Lung (tissue), 12 donors: Measurements from ENCODE around the gene CMKLR1. TPM values are rescaled to one million over a fixed set of nuclear protein-coding genes. Genes with fewer than 3 reads are reported as not detected.

ENCODE experiments used
- ATAC-seq: fragments of 200-7000 bp; cut with Tn5 transposase; one replicate; pipeline ENCODE4 v1.9.1; 2020; ENCODE audit warnings: moderate number of reproducible peaks; ENCODE audit not compliant: insufficient read depth, low FRiP score
- DNase-seq, 3 donors: peaks; one replicate each; pipeline ENCODE4 v3.0.0-alpha.2; 2013 to 2017
- H3K27ac ChIP-seq, 2 donors: one replicate each; pipeline ENCODE4 v1.5.1; 2013; ENCODE audit warnings: mild to moderate bottlenecking in 2 of 2, moderate library complexity in 2 of 2, control low read depth in 1 of 2, inconsistent platforms in 1 of 2, low read depth in 1 of 2, low read length in 1 of 2
- H3K27me3 ChIP-seq, 3 donors: one replicate each; pipeline ENCODE4 v1.5.1; 2013; ENCODE audit warnings: low read length in 2 of 3; ENCODE audit not compliant: control insufficient read depth in 3 of 3, insufficient read depth in 3 of 3
- H3K36me3 ChIP-seq, 4 donors: one replicate each; pipeline ENCODE4 v1.5.1; 2013; ENCODE audit warnings: low read length in 4 of 4, mild to moderate bottlenecking in 1 of 4, moderate library complexity in 1 of 4; ENCODE audit not compliant: control insufficient read depth in 4 of 4, insufficient read depth in 4 of 4
- H3K4me1 ChIP-seq, 5 donors: one replicate each; pipeline ENCODE4 v1.5.1; 2013; ENCODE audit warnings: low read length in 5 of 5, mild to moderate bottlenecking in 2 of 5, moderate library complexity in 1 of 5; ENCODE audit not compliant: control insufficient read depth in 5 of 5, insufficient read depth in 5 of 5
- H3K4me3 ChIP-seq: one replicate; pipeline ENCODE4 v1.5.1; 2013; ENCODE audit warnings: mild to moderate bottlenecking, control low read depth, moderate library complexity
- H3K9ac ChIP-seq, 2 donors: one replicate each; pipeline ENCODE4 v1.5.1; 2013; ENCODE audit warnings: low read length in 2 of 2, control low read depth in 1 of 2; ENCODE audit not compliant: insufficient read depth in 1 of 2
- H3K9me3 ChIP-seq, 4 donors: one replicate each; pipeline ENCODE4 v1.5.1; 2013; ENCODE audit warnings: low read length in 3 of 4, mild to moderate bottlenecking in 1 of 4, moderate library complexity in 1 of 4; ENCODE audit not compliant: control insufficient read depth in 4 of 4, insufficient read depth in 3 of 4
- WGBS, 2 donors: extraction: QIAGEN DNeasy Blood & Tissue Kit; methylation state at CpG; one replicate each; pipeline ENCODE4 v1.1.7; 2013; 5-methylcytosine and 5-hydroxymethylcytosine counted together
- polyA plus RNA-seq, 2 donors: library from polyadenylated mRNA; stranded (reverse); fragments of 200-250 nt; gene quantifications; one replicate each; pipeline ENCODE4 v1.2.1, GENCODE V29; 2013
- total RNA-seq, 2 donors: library from RNA; depleted of rRNA in 1 of 2; stranded (reverse); fragments of >200 nt in 1 of 2; gene quantifications; one replicate each; pipeline ENCODE4 v1.2.1, GENCODE V29; 2014 to 2021
- TF ChIP-seq, protein P1 (sequence below): IDR thresholded peaks from 2 replicates; pipeline ENCODE4 v1.5.1; 2012; ENCODE audit warnings: mild to moderate bottlenecking; ENCODE audit errors: control extremely low read depth, extremely low read depth
- donor health status: control.
- donor health status: control.
- donor health status: Bipolar disorder and iron deficiency.
- donor health status: healthy.
- donor health status: DM: yes; HTN: yes; CAD: no.

Gene CMKLR1
- total and polyA plus RNA-seq, 4 donors = 4.4 to 20.5 (median 17.5) TPM

DNA sequence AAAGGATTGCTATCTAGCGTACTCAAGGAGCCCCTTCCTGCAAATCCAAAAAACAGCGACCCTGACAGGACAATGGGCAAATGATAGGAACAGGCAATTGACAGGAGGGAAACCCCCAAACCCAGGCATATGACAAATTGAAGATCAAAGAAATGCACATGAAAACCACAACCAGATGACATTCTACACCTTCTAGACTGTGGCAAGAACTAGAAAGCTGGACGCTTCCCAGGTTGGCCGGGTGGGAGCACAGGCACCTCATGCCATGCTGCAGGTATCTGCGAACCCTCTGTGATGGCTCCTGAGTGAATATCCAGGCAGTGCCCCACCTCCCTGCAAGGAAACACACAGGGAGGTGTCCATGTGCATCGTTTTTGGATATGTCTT lies 37.1 kb downstream of the CMKLR1 start:
- WGBS, 2 donors = 59 to 60% methylated on average over 6 of the region's 6 CpGs
- Histone ChIP-seq H3K9ac (no peak overlapping the region), H3K9me3 (no peaks in the 10 kb centered on the region), H3K27ac (peak overlapping the region in 1 of 2 donors; percentile 82), H3K4me1 (peaks cover 3 to 49% (median 38%) of the 10 kb centered on the region in 5 donors), H3K27me3 (no peaks in the 10 kb centered on the region), H3K4me3 (no peak overlapping the region), H3K36me3 (no peaks in the 10 kb centered on the region)
- ATAC-seq = no peak
- TF ChIP-seq, protein P1, sequence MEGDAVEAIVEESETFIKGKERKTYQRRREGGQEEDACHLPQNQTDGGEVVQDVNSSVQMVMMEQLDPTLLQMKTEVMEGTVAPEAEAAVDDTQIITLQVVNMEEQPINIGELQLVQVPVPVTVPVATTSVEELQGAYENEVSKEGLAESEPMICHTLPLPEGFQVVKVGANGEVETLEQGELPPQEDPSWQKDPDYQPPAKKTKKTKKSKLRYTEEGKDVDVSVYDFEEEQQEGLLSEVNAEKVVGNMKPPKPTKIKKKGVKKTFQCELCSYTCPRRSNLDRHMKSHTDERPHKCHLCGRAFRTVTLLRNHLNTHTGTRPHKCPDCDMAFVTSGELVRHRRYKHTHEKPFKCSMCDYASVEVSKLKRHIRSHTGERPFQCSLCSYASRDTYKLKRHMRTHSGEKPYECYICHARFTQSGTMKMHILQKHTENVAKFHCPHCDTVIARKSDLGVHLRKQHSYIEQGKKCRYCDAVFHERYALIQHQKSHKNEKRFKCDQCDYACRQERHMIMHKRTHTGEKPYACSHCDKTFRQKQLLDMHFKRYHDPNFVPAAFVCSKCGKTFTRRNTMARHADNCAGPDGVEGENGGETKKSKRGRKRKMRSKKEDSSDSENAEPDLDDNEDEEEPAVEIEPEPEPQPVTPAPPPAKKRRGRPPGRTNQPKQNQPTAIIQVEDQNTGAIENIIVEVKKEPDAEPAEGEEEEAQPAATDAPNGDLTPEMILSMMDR = no peak
- no peak for DNase-seq

DNA sequence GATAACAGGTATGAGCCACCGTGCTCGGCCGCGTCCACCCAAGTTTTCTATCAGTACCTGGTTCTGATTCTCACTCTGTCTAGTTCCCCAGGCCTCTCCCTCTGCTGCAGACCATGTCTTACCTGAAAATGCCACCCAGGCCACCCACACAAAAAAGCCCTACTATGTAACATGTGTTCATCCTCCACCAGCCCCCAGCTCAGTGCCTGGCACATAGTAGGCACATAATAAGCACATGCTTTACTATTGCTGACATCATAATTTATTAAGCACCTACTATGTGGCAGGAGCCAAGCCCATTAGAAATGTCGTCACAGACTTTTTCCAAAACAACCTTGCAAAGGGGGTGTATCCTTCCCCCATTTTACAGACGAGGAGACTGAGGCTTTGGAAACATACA lies 37.8 kb downstream of the CMKLR1 start:
- 92 to 97% methylated on average over 6 of the region's 6 CpGs for WGBS, 2 donors
- Histone ChIP-seq H3K36me3 (no peaks in the 10 kb centered on the region), H3K27ac (no peak overlapping the region), H3K9me3 (no peaks in the 10 kb centered on the region), H3K4me3 (no peak overlapping the region), H3K4me1 (peaks cover 3 to 47% (median 35%) of the 10 kb centered on the region in 5 donors), H3K9ac (no peak overlapping the region), H3K27me3 (no peaks in the 10 kb centered on the region)
- TF ChIP-seq, protein P1 = no peak
- DNase-seq = no peak
- ATAC-seq = no peak

DNA sequence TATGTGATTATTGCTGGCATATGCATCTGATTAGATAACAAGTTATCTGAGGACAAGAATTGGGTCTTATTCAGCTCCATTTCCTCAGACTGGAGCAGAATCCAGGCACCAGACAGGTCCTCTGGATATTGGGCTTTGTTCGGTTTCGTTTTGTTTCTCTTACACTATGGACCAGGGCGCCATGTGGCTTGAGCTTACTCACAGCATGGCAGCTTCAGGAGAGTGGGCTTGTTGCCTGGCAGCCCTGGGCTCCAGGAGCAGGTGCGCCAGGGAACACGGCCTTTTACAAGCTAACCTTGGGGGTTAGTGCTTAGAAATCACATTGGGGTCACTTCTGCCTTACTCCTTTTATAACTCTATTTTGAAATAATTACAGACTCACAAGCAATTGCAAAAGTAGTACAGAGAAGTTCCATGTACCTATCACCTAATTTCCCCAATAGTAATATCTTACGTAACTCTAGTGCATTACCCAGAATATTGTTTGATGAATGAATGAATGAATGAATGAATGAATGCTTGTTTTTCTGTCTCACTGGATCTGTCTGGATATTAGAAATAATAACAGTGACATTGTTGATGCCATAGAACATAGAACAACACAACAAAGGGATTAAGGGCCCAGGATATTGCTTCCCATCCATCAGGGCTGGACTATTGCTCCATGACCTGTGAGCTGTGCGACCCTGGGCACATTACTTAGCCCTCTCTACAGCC lies 39.0 kb downstream of the CMKLR1 start:
- Histone ChIP-seq H3K4me1 (peaks cover 3 to 43% (median 33%) of the 10 kb centered on the region in 5 donors), H3K27ac (no peak overlapping the region), H3K27me3 (no peaks in the 10 kb centered on the region), H3K36me3 (no peaks in the 10 kb centered on the region), H3K4me3 (no peak overlapping the region), H3K9ac (no peak overlapping the region), H3K9me3 (no peaks in the 10 kb centered on the region)
- no peak for ATAC-seq
- TF ChIP-seq, protein P1 = no peak
- DNase-seq = no peak
- 93 to 97% methylated on average over 7 of the region's 7 CpGs for WGBS, 2 donors
